SHP77 treated with DMSO at 0.1 percent for 48 hours (cell line): ENCODE results near the gene SMARCAL1.

Experiments
- DNase-seq: peaks from one replicate; lab custom pipeline; 2025; lab: John Stamatoyannopoulos, UW

SMARCAL1 gene

GRCh38 chr2:216477283-216478035 is 65.2 kb downstream of the SMARCAL1 start:
- no peak for DNase-seq

DNA sequence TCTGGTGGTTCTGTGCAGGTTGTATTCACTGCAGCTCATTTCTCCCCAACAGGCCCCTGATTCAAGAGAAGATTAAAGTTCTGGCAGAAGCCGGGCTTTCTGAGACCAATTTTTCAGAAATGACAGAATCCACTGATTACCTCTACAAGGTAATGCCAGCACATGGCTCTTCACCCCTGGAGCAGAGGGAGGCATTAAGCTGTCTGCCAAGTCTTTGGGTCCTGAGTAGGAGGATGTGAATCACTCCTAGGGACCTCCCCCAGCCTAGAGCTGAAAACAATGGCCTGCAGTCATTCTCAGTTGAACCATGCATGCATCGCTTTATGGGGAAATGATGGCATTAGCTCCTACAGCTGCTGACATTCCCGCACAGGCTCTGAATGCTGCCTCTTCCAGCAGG is 65.9 kb downstream of the SMARCAL1 start:
- no peak for DNase-seq

- no peak for DNase-seq
Observed at GRCh38 chr2:216478791-216479190, 66.5 kb downstream of the SMARCAL1 start.

GRCh38 chr2:216480221-216480620 is 67.9 kb downstream of the SMARCAL1 start:
- DNase-seq, result no peak

- no peak for DNase-seq
Observed at GRCh38 chr2:216482640-216483039, 70.4 kb downstream of the SMARCAL1 start.

DNA sequence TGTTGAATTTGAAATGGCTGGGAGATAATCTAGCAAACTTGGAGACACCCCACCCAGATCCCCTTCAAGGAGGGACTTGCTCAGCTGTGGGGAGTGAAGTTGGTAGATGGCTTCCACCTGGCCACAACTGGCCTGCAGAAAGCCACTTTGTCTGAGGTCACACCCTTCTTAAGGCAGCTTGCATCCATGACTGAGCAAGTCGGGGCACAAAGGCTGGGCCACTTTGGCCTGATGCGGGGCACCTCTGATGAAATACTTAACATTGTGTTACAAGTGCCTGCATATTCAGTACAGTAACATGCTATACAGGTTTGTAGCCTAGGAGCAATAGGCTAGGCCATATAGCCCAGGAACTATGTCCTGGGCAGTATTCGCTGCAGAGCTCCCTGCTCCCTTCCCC is 73.0 kb downstream of the SMARCAL1 start:
- DNase-seq, result no peak

- DNase-seq, result no peak
Observed at GRCh38 chr2:216485745-216486144, 73.5 kb downstream of the SMARCAL1 start.

GRCh38 chr2:216486271-216486670 is 74.0 kb downstream of the SMARCAL1 start:
- DNase-seq, result no peak

GRCh38 chr2:216486708-216487107 is 74.4 kb downstream of the SMARCAL1 start:
- no peak for DNase-seq

- no peak for DNase-seq
Observed at GRCh38 chr2:216490061-216490460, 77.8 kb downstream of the SMARCAL1 start.

GRCh38 chr2:216491793-216492596 is 79.7 kb downstream of the SMARCAL1 start:
- DNase-seq, result no peak

GRCh38 chr2:216492597-216493333 is 80.5 kb downstream of the SMARCAL1 start:
- DNase-seq, result no peak

DNA sequence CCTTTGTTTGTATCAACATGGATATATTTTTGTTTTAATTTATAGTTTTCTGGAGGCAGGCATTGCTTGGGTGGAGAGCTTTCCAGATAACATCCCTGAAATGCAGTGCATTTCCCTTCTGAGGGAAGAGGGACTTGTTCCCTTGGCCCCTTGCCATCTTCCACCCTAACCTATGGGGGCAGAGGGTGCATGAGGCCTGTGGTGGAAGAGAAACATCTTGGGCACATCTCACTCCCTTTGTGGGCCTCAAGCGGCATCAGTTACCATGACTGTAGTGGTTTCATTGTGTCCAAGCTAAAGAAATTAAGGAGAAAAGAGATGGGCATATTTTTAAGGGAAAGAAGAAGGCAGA is 81.0 kb downstream of the SMARCAL1 start:
- no peak for DNase-seq

DNA sequence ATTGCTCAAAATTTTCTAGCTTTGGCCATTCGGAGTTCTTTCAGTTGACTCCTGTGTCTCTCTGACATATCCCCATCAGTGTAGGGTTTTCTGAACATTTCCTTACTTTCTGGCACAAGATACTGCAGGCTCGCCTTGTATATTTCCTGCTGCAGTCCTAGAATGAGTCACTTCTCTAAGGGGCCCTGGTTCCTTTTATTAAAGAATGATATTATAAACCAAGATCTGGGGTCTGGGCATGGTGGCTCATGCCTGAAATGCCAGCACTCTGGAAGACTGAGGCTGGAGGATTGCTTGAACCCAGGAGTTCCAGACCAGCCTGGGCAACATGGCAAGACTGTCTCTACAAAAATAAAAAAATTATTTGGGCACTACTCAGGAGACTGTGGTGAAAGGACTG is 83.4 kb downstream of the SMARCAL1 start:
- DNase-seq, result no peak

DNA sequence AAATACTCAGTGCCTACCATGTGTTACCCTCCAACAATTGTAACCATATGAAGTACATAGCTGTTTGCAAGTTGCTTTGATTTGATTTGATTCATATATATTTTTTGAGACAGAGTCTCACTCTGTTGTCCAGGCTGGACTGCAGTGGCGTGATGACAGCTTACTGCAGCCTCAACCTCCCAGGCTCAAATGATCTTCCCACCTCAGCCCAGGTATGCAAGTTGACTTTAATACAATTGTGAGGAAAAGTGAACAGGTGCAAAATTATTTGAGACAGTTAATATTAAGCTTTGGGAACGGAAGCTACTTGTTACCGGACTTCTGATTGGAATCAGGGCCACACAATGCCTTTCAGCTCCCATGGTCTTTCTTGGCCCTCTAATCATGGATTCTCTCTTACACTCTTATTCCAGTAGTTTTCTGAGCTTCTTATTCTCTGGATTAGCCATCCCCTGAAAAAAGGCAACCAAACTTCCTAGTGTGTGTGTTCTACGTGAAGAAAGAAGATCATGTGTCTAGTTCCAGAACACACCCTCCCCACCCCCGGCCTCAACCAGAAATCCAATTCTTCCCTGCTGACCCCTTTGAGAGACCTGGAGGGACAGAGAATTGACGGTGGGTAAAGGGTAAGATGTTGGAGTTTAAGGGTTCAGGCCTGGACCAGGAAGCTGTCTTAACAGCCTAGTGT is 85.2 kb downstream of the SMARCAL1 start:
- DNase-seq, result no peak

- no peak for DNase-seq
Observed at GRCh38 chr2:216498070-216498378, 85.7 kb downstream of the SMARCAL1 start.

GRCh38 chr2:216498379-216499352 is 86.4 kb downstream of the SMARCAL1 start, which contains the start of gene RPL37A:
RPL37A (plus strand) TSS chr2:216498844; CDS start chr2:216498875, 31 bp downstream.
- peak; percentile 77 for DNase-seq

DNA sequence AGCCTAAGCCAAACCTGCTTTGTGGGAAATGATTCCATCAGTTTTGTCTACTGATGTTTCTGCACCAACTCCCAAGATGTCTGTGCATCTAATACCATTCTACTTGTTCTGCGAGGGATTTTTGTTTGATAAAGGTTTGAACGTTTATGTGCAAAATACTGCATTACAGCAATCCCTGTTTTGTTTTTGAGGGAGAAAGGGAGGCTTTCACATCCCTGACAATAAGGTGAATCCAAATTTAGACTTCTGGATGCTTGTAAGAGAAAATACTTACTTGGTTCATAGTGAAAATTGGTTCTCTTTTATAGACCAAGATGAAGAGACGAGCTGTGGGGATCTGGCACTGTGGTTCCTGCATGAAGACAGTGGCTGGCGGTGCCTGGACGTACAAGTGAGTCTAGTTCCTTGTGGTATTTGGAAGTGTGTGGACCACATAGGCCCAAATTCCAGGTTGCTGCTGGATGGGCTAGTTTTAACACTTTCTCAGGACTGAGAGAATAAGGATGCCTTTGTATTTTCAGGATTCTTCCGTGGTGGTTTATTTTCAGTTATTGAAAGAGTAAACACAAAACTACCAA is 87.4 kb downstream of the SMARCAL1 start:
- no peak for DNase-seq

DNA sequence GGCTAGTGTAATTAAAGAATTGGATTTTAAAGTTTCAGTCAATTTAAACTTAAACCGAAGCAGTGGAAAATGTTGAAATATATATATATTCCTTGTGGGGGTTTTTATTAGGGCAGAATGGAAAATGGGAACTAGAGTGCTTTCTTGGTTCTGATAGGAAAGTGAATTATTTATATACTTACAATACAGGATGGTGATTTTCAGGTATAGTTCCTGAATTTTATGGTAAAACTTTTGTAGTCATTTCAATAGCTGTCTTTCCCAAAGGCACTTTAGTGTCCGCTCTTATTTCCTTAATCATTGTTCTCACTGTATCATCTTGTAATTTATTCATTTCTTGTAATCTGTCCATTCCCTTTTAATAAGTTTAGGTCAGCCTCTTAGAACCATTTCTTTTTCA is 88.3 kb downstream of the SMARCAL1 start:
- DNase-seq, result no peak

DNA sequence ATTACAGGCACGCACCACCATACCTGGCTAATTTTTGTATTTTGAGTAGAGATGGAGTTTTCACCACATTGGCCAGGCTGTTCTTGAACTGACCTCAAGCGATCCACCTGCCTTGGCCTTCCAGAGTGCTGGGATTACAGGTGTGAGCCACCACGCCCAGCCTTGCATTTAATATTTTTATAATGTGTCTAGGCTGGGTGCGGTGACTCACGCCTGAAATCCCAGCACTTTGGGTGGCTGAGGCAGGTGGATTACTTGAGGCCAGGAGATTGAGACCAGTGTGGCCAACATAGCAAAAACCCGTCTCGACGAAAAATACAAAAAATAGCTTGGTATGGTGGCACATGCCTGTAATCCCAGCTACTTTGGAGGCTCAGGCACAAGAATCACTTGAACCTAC is 89.6 kb downstream of the SMARCAL1 start:
- no peak for DNase-seq
